ENCODE data around the gene DEGS2.

DEGS2 gene

GRCh38 chr14:100110816-100111215 is 48.6 kb downstream of the DEGS2 start:
- no peak overlapping the region for H3K9ac ChIP-seq (ENCODE audit: low read depth, low read length)
- H3K4me1 ChIP-seq (ENCODE audit: insufficient read depth, low read length), result no peaks in the 10 kb centered on the region; the same call in 1 of the 2 replicates
- no peaks in the 10 kb centered on the region for H3K36me3 ChIP-seq (ENCODE audit: insufficient read depth, low read length)

DNA sequence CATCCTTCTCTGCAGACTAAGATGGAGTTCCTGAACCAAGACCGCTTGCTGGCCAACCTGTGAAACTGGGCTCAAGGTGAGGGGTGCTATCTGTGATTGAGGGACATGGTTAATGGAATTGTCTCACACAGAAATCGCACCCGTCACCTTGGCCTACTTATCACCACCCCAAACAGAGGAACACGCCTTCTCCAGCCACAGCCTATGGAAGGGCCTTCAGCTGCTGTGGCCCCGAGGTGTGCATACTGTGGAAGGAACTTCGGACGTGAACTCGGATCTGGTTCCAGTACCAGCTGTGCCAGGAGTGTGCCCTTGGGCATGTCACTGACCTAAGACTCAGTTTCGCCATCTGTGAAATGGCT is 49.9 kb downstream of the DEGS2 start:
- no peaks in the 10 kb centered on the region for H3K9me3 ChIP-seq (ENCODE audit: control insufficient read depth, insufficient read depth, low read length)
- H3K36me3 ChIP-seq (ENCODE audit: insufficient read depth, low read length), result no peaks in the 10 kb centered on the region
- no peak overlapping the region for H3K9ac ChIP-seq (ENCODE audit: low read depth, low read length)
- H3K4me1 ChIP-seq (ENCODE audit: insufficient read depth, low read length), result no peaks in the 10 kb centered on the region; the same call in 1 of the 2 replicates

More at GRCh38 chr14:100110816-100111215, 48.6 kb downstream of the DEGS2 start:
- H3K9me3 ChIP-seq (ENCODE audit: control insufficient read depth, insufficient read depth, low read length), result no peaks in the 10 kb centered on the region

DNA sequence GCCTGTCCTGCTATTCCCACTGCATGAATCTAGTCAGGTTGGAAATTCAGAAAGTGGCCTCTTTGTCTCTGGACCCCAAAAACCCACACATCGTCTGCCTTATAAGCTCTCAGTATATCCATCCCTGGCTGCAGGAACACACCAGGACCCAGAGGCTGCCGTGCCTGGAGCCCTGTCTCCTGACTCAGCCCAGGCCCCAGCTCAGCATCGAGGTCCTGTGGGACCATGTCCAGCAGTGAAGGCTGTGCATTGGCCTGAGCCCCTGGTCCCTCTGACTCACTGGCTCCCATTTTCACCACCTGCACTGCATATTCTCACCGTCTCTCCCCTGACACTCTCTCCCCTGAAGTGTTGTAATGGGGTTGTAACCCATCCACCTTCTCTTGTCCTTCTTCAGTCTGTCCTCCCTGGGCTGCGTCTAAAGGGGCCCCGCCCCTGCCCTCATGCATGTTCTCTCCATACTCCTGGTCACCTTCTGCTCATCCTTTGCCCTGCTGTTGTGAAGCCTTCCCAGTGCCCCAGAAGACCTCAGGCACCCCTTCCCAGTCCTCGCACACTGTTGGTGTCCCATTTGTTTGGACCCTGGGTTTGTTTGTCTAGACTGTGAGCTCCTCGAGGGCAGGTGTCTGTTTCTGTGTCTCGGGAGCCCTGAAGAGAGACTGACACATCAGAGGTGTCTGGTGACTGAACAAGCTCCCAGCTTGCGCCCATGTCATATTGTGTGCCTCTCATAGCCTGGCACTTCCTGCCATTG is 50.4 kb downstream of the DEGS2 start:
- no peaks in the 10 kb centered on the region for H3K9me3 ChIP-seq (ENCODE audit: control insufficient read depth, insufficient read depth, low read length)
- H3K36me3 ChIP-seq (ENCODE audit: insufficient read depth, low read length), result no peaks in the 10 kb centered on the region
- H3K4me1 ChIP-seq (ENCODE audit: insufficient read depth, low read length), result no peaks in the 10 kb centered on the region; the same call in 1 of the 2 replicates
- H3K9ac ChIP-seq (ENCODE audit: low read depth, low read length), result no peak overlapping the region

GRCh38 chr14:100108042-100108825 is 51.2 kb downstream of the DEGS2 start:
- Histone ChIP-seq H3K9me3 (ENCODE audit: control insufficient read depth, insufficient read depth, low read length) (no peaks in the 10 kb centered on the region), H3K9ac (ENCODE audit: low read depth, low read length) (no peak overlapping the region), H3K4me1 (ENCODE audit: insufficient read depth, low read length) (no peaks in the 10 kb centered on the region; the same call in 1 of the 2 replicates), H3K36me3 (ENCODE audit: insufficient read depth, low read length) (no peaks in the 10 kb centered on the region)

- Histone ChIP-seq H3K36me3 (ENCODE audit: insufficient read depth, low read length) (no peaks in the 10 kb centered on the region), H3K4me1 (ENCODE audit: insufficient read depth, low read length) (no peaks in the 10 kb centered on the region; the same call in 1 of the 2 replicates), H3K9me3 (ENCODE audit: control insufficient read depth, insufficient read depth, low read length) (no peaks in the 10 kb centered on the region), H3K9ac (ENCODE audit: low read depth, low read length) (no peak overlapping the region)
These were observed 52.2 kb downstream of the DEGS2 start for GRCh38 chr14:100107236-100107635.

DNA sequence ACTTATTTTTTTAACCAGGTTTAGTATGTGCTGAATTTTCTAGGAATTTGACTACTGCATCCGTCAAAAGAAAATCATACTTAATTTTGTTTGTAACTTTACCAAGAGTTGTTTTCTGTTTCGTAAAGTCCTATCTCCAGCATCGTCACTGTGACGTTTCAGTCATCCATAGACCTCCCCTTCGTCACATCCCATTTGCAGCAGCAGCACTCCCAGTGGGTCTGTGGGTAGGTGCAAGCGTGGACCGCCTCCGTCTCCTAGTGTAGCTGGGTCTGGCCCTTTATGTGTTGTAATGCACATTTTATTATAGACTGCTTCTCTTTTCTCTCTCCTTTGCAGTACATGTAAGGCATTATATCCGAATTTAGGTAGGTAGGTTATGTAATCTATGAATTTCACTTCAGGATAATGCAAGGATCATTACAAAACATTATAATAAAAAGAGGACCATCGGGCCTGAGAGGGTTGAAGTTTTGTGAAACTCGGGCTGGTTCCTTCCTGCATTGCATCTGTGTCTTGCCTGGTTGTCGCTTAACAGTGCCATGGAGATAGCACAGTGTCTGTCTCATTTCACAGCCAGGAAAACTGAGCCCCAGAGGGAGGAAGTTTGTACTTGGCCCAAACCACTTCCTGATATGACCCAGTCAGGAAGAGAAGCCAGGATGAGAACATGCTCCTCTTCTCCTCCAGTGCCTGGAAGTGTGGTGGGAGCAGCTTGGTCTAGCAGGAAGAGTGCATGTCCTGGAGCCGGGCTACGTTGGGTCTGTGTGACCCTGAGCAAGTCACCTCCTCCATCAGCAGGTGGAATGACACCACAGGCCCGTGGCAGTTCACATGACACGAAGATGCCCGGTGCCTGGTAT is 53.0 kb downstream of the DEGS2 start:
- H3K36me3 ChIP-seq (ENCODE audit: insufficient read depth, low read length), result no peaks in the 10 kb centered on the region; the same call in 1 of the 2 replicates
- no peaks in the 10 kb centered on the region; the same call in 1 of the 2 replicates for H3K4me1 ChIP-seq (ENCODE audit: insufficient read depth, low read length)
- no peaks in the 10 kb centered on the region for H3K9me3 ChIP-seq (ENCODE audit: control insufficient read depth, insufficient read depth, low read length)
- no peak overlapping the region for H3K9ac ChIP-seq (ENCODE audit: low read depth, low read length)

DNA sequence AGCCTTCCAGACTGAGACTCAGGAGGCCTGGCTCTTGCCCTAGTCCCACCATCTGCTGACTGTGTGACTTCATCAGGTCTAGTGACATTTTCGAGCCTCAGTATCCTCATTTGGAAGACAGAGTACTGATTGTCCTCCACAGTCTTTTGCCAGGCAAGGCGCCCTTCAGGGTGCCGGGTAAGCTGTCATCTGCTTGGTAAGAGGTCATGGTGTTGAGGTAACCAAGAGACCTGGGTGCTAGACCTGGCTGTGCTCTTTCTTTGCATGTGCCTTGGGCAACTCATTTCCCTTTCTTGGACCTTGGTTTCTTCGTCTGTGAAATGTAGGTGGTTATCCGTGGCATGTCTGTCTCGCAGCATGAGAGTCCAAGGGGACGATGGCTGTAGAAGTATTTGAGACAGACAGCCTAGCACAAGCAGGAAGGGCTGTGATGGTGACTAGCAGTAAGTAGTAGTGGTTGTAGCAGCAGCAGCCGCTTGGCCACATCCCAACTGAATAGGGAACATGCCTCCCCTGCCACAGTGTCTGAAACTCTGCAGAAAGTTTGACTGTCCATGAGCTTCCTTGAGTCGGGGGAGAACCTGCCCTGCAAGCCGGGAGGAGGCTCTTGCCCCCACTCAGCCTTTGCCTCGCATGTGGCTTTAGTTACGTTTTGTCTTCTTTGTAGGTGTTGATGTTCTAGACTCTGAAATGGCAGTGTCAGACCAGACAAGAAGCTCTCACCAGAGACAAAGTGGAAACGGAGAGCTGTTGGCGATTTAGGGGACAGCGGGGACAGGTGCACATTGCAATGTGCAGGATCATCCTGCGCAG is 53.9 kb downstream of the DEGS2 start:
- Histone ChIP-seq H3K4me1 (ENCODE audit: insufficient read depth, low read length) (no peaks in the 10 kb centered on the region; the same call in 1 of the 2 replicates), H3K36me3 (ENCODE audit: insufficient read depth, low read length) (no peaks in the 10 kb centered on the region; the same call in 1 of the 2 replicates), H3K9ac (ENCODE audit: low read depth, low read length) (no peak overlapping the region), H3K9me3 (ENCODE audit: control insufficient read depth, insufficient read depth, low read length) (no peaks in the 10 kb centered on the region)

- H3K9ac ChIP-seq (ENCODE audit: low read depth, low read length), result no peak overlapping the region
- no peaks in the 10 kb centered on the region; the same call in 1 of the 2 replicates for H3K36me3 ChIP-seq (ENCODE audit: insufficient read depth, low read length)
- H3K4me1 ChIP-seq (ENCODE audit: insufficient read depth, low read length), result no peaks in the 10 kb centered on the region; the same call in 1 of the 2 replicates
- H3K9me3 ChIP-seq (ENCODE audit: control insufficient read depth, insufficient read depth, low read length), result no peaks in the 10 kb centered on the region
These were observed 54.7 kb downstream of the DEGS2 start for GRCh38 chr14:100104523-100105300.

GRCh38 chr14:100104006-100104352 is 55.5 kb downstream of the DEGS2 start:
- H3K9me3 ChIP-seq (ENCODE audit: control insufficient read depth, insufficient read depth, low read length), result no peaks in the 10 kb centered on the region
- no peaks in the 10 kb centered on the region; the same call in 1 of the 2 replicates for H3K36me3 ChIP-seq (ENCODE audit: insufficient read depth, low read length)
- H3K9ac ChIP-seq (ENCODE audit: low read depth, low read length), result no peak overlapping the region
- H3K4me1 ChIP-seq (ENCODE audit: insufficient read depth, low read length), result no peaks in the 10 kb centered on the region; the same call in 1 of the 2 replicates

GRCh38 chr14:100103250-100104005 is 56.0 kb downstream of the DEGS2 start:
- no peaks in the 10 kb centered on the region; the same call in 1 of the 2 replicates for H3K36me3 ChIP-seq (ENCODE audit: insufficient read depth, low read length)
- no peaks in the 10 kb centered on the region for H3K9me3 ChIP-seq (ENCODE audit: control insufficient read depth, insufficient read depth, low read length)
- H3K9ac ChIP-seq (ENCODE audit: low read depth, low read length), result no peak overlapping the region
- no peaks in the 10 kb centered on the region; the same call in 1 of the 2 replicates for H3K4me1 ChIP-seq (ENCODE audit: insufficient read depth, low read length)

GRCh38 chr14:100102156-100102785 is 57.2 kb downstream of the DEGS2 start:
- Histone ChIP-seq H3K9ac (ENCODE audit: low read depth, low read length) (no peak overlapping the region), H3K36me3 (ENCODE audit: insufficient read depth, low read length) (no peaks in the 10 kb centered on the region; the same call in 1 of the 2 replicates), H3K4me1 (ENCODE audit: insufficient read depth, low read length) (no peaks in the 10 kb centered on the region), H3K9me3 (ENCODE audit: control insufficient read depth, insufficient read depth, low read length) (no peaks in the 10 kb centered on the region)
